SK-MEL-5 (cell line): ENCODE results near the gene B3GNT7. TPM values are rescaled to one million over a fixed set of nuclear protein-coding genes. Genes with fewer than 3 reads are reported as not detected.
"Not testable (repeated sequence)": the region's sequence is repeated elsewhere in the genome, so short reads cannot be mapped to it uniquely, and the experiment has no call there.

Experiments
- DNase-seq: peaks from one replicate; pipeline ENCODE4 v3.0.0-alpha.2; 2016; ENCODE audit warnings: low read depth, low spot score
- in situ Hi-C: cut with HindIII; loops from 2 replicates; pipeline ENCODE4 v1.10.0; 2016; ENCODE audit warnings: low sequenced_read_pairs, high pct_unique_total_duplicates, low pct_unique_long_range_greater_than_20kb
- polyA plus RNA-seq, 2 experiments: library from polyadenylated mRNA; depleted of rRNA; stranded (reverse); fragments of >200 nt; gene quantifications; 2 replicates each; pipeline ENCODE4 v1.2.3, GENCODE V29; 2015
- total RNA-seq: library from RNA; depleted of rRNA; stranded (reverse); fragments of >200 nt; shearing (Covaris generic); gene quantifications from 2 replicates; pipeline ENCODE4 v1.2.3, GENCODE V29; 2014; rRNA removed

The B3GNT7 gene, protein sequence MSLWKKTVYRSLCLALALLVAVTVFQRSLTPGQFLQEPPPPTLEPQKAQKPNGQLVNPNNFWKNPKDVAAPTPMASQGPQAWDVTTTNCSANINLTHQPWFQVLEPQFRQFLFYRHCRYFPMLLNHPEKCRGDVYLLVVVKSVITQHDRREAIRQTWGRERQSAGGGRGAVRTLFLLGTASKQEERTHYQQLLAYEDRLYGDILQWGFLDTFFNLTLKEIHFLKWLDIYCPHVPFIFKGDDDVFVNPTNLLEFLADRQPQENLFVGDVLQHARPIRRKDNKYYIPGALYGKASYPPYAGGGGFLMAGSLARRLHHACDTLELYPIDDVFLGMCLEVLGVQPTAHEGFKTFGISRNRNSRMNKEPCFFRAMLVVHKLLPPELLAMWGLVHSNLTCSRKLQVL
- total RNA-seq = 20.2 and 21.5 TPM in 2 replicates
- polyA plus RNA-seq (2015; cell fraction: cytosol; rRNA removed) = 55.6 and 64.5 TPM in 2 replicates
- polyA plus RNA-seq (2015; cell fraction: nucleus; rRNA removed) = 25.3 and 38.7 TPM in 2 replicates

DNA sequence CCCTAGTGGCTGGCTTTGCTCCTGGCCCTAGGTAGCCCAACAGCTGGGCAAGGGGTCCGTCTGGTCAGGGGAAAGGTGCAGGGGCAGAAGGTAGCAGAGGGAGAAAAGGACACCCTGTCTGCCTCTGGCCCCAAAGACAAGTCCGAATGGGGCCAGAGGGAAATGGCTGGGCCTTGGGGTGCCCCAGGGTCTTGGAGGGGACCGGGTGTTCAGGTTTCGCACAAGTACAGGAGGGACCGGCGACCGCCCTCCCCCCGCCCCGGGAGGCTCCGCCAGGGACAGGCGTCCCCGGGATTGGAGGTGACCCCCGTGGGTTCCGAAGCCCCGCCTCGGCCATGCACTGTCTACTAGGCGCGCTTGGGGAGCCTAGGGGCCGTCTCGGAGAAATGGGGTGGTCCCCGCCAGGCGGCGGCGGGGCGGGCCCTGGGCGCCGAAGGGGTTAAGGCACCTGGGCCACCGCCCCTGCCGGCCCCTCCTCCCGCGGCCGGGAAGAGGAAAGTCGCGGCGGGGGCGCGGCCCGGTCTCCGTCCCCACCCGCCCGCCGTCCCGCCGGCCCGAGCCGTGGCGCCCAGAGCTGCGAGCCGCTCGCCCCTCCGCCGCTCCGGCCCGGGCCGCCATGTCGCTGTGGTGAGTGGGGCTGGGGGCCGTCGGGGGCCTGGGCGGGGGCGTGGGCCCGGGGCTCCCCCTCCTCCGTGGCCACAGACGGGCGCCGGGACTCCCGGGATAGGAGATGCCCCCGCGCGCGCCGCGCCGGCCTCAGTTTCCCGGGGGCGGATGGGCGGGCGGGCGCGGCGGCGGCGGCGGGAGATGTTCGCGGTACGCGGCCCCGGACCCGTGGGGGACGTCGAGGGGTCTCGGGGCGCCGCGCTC, at the start of gene B3GNT7:
B3GNT7 (plus strand) TSS at position 523 of the 870 bp plus-strand sequence; CDS start at position 617, 94 bp downstream.
- in situ Hi-C loops = no loop called here
- no peak for DNase-seq

DNA sequence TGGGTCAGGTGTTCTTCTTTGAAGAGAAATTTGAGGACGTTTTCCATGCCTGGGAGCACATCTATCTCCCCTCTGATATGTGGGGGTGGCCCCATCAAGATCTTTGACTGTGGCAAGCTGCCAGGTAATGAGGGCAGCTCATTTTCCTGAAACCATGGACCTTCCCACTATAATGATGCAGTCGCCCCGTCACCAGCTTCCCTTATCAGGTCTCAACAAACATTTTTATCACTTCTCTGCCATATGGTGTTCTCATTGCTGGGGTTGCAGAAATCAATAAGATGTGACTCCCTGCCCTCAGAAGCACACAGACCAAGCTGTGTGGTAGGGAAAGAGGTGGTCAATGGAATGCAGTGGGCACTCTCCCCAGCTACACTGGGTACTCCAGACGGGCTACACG, 48.4 kb upstream of the B3GNT7 start:
- in situ Hi-C loops = no loop called here
- no peak for DNase-seq

DNA sequence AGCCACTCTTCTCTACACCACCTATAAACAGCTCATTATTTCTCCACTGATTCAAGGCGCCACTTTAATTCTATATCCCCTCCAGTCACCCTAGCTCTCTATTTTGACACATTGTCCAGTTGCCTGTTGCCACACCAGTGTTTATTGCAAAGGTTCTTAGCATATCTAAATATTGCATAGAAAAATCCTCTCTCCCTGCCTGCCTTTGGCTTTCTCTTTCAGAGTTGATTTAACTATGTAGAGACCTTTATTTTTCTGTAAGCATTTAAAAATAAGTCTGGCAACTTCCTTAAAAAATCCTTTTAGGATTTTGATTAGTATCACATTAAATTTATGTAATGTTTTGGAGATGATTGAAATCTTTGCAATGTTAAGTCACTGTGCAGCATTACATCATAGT, 47.9 kb upstream of the B3GNT7 start:
- in situ Hi-C loops = no loop called here
- no peak for DNase-seq

DNA sequence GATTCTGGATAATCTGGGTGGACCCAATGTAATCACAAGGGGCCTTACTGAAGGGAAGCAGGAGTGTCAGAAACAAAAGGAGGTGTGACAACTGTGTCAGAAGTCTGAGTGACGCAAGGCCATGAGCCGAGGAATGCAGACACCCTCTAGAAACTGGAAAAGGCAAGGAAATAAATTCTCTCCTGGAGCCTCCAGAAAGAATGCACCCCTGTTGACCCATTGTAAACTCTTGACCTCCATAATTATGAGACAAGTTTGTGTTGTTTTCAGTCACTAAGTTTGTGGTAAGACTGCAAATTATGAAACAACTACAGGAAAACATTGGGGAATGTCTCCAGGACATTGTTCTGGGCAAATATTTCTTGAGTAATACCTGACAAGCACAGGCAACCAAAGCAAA, 47.3 kb upstream of the B3GNT7 start:
- in situ Hi-C loops = no loop called here
- peak; percentile 40 for DNase-seq

DNA sequence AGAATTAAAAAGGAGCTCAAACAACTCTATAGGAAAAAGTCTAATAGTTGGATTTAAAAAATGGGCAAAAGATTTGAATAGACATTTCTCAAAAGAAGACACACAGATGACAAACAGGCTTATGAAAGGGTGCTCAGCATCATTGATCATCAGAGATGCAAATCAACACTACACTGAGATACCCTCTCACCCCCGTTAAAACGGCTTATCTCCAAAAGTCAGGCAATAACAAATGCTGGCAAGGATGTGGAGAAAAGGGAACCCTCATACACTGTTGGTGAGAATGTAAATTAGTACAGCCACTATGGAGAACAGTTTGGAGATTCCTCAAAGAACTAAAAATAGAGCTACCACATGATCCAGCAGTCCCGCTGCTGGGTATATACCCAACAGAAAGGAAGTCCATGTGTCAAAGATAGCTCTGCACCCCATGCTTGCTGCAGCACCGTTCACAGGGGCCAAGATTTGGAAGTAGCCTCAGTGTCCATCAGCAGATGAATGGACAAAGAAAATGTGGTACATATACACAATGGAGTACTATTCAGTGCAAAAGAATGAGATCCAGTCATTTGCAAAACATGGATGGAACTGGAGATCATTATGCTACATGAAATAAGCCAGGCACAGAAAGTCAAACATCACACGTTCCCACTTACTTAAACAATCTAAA, 46.7 kb upstream of the B3GNT7 start:
- DNase-seq = peak; percentile 98
- in situ Hi-C loops = no loop called here

DNA sequence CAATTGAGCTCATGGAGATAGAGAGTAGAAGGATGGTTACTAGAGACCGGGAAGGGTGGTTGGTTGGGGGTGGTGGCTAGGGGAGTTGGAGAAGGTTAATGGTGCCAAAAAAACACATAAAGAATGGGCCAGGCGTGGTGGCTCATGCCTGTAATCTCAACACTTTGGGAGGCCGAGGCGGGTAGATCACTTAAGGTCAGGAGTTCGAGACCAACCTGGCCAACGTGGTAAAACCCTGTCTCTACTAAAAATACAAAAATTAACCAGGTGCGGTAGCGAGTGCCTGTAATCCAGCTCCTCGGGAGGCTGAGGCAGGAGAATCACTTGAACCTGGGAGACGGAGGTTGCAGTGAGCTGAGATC, 46.2 kb upstream of the B3GNT7 start:
- DNase-seq, in situ Hi-C loops: not testable (repeated sequence)

DNA sequence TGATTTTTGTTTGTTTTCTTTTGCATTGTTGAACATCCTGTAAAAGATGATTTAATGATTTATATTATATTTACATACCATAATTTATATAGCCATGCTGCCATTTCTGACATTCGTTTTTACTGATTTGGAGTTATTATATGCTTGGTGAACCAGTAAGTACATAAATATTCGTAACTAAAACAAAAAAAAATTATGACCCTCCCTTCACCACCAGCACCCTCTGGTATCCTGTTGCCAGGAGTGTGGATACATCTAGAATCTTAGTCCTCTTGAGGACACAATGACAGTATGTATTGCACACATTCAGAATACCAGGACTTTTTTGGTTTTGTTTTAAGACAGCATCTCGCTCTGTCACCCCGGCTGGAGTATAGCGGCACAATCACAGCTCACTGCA, 43.9 kb upstream of the B3GNT7 start:
- in situ Hi-C loops = no loop called here

DNA sequence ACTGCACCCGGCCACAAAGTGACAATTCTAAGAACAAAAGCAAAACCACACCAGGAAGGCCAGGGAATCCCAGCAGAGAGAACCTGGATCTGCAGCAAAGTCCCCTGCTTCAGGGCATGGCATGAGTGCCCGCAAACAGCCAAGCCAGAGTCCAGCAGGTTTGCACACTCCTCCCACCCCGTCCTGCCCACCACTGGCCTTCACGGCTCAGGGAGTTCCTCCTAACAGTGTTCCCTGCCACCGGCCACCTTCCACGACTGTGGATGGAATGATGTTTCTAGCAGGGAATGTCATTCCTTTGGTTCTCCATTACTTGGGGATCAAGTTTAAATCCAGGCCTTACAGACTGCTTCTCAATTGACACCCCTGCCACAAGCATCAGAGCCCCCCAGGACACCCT, 42.0 kb upstream of the B3GNT7 start:
- in situ Hi-C loops = no loop called here
- DNase-seq = no peak

More for the DNA sequence above, 43.9 kb upstream of the B3GNT7 start:
- DNase-seq = no peak

DNA sequence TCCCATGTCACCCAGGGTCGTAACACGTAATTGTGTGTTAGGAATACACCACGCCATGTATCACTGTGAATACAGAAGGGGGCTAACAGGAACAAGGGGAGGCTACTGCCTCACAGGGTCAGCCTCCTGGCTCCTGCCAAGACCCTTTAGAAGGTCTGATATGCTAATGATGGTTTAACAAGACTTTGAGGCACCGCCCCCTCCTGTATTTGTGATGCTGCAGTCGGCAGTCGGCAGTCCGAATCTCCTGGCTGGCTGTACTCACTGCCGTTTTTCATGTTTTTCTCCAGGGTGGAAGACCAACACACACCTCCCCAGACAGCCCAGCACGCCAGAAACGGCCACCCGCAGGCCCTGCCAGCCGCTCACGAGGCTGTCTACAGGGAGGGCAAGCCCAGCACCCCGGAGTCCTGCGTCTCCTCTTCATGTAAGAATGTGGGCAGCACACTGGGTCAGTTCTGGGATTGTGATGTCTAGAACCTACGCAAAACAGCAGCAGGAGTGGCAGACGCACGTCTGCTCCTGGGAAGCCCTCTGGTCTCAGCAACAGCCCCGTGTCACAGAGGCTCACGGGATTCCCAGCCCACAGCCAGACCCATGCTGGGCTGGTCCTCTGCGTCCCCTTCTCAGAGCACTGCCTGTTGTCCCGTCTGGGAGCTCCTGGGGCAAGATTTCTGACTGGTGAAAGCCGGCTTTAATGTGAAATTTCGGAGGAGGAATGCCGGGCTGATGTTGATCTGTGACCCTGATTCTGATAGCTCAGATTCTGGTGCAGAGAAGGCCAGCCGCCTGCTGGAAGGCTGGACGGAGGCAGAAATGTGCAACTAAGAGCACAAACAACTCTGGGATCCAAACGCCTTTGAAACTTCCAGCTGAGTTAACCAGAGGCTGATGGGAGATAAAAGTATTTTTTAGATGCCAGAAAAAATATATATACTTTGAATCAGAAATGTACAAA, 39.7 kb upstream of the B3GNT7 start:
- in situ Hi-C loops = no loop called here
- DNase-seq = no peak

DNA sequence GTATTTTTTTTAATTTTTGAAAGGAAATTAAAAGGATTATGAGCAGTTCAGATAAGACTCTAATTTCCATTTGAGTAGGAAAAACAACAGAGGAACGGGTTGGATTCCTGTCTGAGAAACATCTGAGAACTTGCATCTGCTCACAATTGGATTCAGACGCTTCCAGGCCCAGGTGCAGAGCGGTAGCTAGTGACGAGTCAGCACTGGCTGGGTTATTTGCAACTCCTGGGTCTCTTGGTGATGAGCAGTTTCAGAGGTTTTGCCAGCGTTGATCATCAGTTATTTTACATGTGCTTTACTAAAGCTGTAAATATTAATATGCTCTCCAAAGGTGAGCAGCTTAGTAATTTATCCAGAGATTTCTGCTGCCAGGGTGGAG, 39.1 kb upstream of the B3GNT7 start:
- in situ Hi-C loops = no loop called here

DNA sequence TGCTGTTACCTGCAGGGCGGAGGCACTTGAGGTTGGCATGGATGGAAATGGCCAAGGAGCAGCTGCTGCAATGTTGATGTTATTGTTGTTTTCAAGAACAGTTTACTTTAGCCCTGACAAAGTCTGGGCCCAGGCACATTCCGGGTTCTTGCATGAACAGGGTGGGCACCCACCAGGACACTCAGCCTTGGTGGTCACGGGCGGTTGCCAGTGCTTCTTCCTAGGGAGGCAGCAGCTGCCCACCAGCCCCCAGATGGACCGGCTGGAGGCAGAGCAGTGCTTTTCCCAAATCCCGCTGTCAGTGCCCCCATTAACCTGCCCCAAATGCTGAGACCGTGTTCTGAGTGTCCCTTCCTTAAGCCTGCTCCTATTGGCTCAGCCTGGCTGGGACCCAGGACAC, 38.5 kb upstream of the B3GNT7 start:
- no peak for DNase-seq
- in situ Hi-C loops = no loop called here

More for the DNA sequence above, 39.1 kb upstream of the B3GNT7 start:
- DNase-seq = no peak

DNA sequence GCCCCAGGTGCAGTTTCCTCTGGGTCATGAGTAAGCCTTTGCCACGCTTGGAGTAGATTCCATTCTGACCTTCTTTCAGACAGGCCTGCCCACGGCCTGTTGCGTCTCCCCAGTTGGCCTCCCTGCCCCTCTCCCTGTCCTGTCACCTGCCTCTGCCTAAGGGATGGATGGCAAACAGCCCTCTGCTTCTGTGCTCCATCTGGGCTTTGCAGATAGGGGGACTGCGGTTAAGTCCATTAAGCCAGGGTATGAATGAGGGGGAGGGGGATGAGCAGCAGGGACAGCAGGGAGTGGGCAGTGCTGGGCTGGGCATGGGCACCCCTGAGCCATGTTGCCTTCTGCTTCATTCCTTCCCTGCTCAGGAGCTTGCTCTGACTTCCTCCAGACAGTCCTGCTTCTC, 37.6 kb upstream of the B3GNT7 start:
- DNase-seq = no peak

DNA sequence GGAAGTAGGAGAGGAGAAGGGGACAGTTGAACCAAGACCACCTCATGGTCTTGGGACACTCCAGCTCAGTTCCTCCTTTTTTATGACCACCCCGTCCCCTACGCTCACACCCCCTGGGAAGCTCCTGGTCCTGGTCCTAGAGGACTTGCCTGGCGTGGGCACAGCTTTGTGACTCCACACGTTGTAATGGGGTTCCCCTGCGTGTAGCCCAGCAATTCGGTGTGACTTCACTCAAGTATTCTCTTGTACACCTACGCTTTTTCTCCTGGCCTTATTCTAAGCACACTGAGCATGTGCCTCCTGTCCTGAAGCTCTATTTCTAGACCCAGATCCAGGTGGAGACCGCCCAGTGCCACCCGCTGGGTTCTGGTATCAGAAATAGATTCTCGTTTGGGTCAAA, 36.1 kb upstream of the B3GNT7 start:
- in situ Hi-C loops = no loop called here
- no peak for DNase-seq

More for the DNA sequence above, 37.6 kb upstream of the B3GNT7 start:
- in situ Hi-C loops = no loop called here

DNA sequence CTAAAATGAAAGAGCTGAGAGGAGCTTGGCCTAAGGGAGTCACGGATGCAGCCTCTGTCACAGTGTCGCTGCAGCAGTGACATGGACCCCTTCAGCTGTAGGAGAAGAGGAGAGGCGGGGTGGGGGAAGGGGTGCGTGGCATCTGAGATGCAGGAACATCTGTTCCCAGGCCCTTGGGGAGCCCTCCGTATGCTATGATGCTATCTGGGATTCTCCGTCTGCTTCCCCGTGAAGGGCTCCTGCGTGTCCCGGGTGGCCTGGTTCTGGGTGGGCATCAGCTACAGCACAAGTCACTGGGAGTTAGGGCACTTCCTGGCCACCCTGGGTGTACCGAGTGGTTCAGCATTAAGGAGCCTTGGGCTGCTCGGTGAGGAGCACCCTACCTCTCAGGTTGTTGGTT, 35.6 kb upstream of the B3GNT7 start:
- in situ Hi-C loops = no loop called here
- DNase-seq = no peak

DNA sequence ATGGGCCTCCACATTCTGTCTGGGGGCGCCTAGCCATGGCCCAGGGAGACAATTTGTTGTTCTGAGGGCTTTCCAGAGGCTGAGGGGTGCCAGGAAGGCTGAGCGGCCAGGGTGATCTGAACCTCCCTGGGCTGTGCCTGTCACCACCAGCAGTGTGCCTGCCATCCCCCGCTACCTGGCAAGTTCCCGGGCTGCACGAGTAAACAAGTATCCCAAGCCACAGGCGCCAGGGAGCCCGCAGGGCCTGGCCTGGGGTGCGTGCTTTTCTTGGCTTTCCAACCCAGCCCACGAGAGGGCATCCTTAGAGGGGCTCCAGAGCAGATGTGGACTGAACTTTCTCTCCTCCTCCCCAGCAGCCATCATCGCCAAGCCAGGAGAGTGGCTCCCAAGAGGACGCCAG, 35.1 kb upstream of the B3GNT7 start:
- in situ Hi-C loops = no loop called here
- DNase-seq = no peak

DNA sequence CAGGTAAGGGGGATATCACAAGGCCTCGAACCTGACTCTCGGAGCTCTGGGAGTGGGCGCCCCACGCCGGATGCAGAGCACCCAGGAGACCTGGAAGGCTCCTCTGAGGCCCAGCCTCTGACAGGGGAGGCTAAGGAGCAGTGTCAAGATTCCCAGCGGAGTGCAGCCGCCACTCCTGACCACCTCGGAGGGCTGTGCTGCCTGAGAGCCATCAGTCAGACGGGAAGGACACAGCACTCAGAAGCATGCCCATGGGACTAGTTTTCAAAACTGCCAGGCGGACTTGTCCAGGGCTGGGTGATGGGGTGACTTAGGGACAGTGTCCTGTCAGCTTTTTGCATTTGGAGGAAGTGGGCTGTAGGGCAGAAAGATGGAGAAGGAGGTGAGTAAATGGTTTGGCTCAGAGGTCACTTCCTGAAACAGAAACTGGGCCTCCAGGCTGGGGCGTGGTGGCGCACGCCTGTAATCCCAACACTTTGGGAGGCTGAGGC, 34.6 kb upstream of the B3GNT7 start:
- DNase-seq = no peak

More for the DNA sequence above, 34.6 kb upstream of the B3GNT7 start:
- in situ Hi-C loops = no loop called here
